HCT116 (cell line): ENCODE results near the gene PCP2.

Source experiments
- CTCF ChIP-seq, 3 experiments: fragments of 200-600 bp in 1 of 3; sonication (generic) in 1 of 3; IDR thresholded peaks in 2 of 3; conservative IDR thresholded peaks in 1 of 3; 2 replicates each; pipeline ENCODE4 v1.5.1; 2012 to 2017; ENCODE audit warnings: low read depth in 2 of 3, low read length in 2 of 3, antibody characterized with exemption in 1 of 3, borderline replicate concordance in 1 of 3, control low read depth in 1 of 3, mild to moderate bottlenecking in 1 of 3, mixed read lengths in 1 of 3, mixed run types in 1 of 3, moderate library complexity in 1 of 3; ENCODE audit not compliant: insufficient read depth in 1 of 3
- EZH2phosphoT487 ChIP-seq: fragments of 200-600 bp; IDR thresholded peaks from 2 replicates; pipeline ENCODE4 v1.6.1; 2018; ENCODE audit warnings: antibody characterized with exemption, borderline replicate concordance
- POLR2A ChIP-seq: IDR thresholded peaks from 2 replicates; pipeline ENCODE4 v1.7.0; 2011; ENCODE audit warnings: borderline replicate concordance; ENCODE audit not compliant: insufficient read depth, insufficient read length; ENCODE audit errors: extremely low read depth
- POLR2AphosphoS5 ChIP-seq: IDR thresholded peaks from 2 replicates; pipeline ENCODE4 v1.6.1; 2011; ENCODE audit warnings: mild to moderate bottlenecking, low read depth, low read length, moderate library complexity
- SRF ChIP-seq: IDR thresholded peaks from 2 replicates; pipeline ENCODE4 v1.6.1; 2012; ENCODE audit warnings: low read depth
- ZBTB33 ChIP-seq: IDR thresholded peaks from 2 replicates; pipeline ENCODE4 v1.6.1; 2011; ENCODE audit warnings: mild to moderate bottlenecking, low read length, moderate library complexity; ENCODE audit not compliant: insufficient replicate concordance; ENCODE audit errors: extremely low read depth

DNA sequence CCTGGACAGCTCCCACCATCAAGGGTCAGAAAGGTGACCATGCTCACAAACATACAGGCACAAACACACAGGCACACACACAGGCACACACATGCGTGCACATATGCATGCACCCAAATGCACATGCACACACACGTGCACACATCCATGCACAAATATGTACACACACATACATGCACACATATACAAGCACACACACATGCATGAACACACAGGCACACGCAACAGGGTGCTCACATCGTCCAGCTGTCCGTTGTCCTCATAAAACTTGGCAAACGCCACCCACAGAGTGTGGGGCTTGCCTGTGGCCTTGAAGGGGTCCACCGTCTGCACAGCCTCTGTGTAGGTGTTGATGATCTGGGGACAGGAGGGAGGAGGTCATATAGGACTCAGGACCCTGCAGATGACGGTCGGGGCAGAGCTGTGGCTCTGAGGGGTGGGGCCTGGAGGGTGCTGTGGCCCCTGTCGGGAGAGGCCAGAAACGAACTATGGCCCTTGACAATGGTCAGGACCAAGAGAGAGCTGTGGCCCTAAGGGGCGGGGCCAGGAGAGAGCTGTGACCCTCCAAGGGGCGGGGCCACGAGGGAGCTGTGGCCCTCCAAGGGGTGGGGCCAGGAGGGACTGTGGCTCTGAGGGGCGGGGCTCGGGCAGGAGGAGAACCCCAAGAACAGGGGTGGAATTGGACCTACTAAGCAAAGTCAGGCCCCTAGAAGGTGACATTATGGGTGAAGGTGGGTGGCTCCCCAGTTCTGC is 10.4 kb downstream of the PCP2 start:
- no peak for TF ChIP-seq EZH2phosphoT487
- TF ChIP-seq CTCF (IDR thresholded peaks at IDR 0.05 in 2 of 3, conservative IDR thresholded peaks at IDR 0.05 in 1 of 3; ENCODE audit: borderline replicate concordance in 1 of 3, insufficient read depth in 1 of 3, low read depth in 2 of 3, low read length in 2 of 3) = no peak
- no peak for TF ChIP-seq ZBTB33
- TF ChIP-seq POLR2A = no peak
- TF ChIP-seq POLR2AphosphoS5 = no peak
- no peak for TF ChIP-seq SRF
